HepG2 (cell line): ENCODE results near the gene ANKZF1. TPM values are rescaled to one million over a fixed set of nuclear protein-coding genes. Genes with fewer than 3 reads are reported as not detected.

ENCODE experiments used
- ATAC-seq: fragments of 200-7000 bp; cut with Tn5 transposase; 3 replicates; pipeline ENCODE4 v1.9.1; 2020; ENCODE audit warnings: mild to moderate bottlenecking, moderate library complexity
- BruUV-seq: library from RNA; stranded (reverse); fragments of 400-500 nt; replicated peaks from 2 replicates; lab custom pipeline; 2021; lab: Mats Ljungman, UMichigan
- CTCF ChIA-PET: fragments of 300-600 bp; formaldehyde crosslinking; extraction: SDS; loops from one replicate; lab custom pipeline; 2021; ENCODE audit warnings: low total read pairs, inconsistent platforms, low intra/inter-chr PET ratio; lab: Yijun Ruan, JAX
- POLR2A ChIA-PET: fragments of 350-600 bp; sonication (Branson Sonifier 250); formaldehyde crosslinking; loops from one replicate; lab custom pipeline; 2020; ENCODE audit warnings: antibody characterized with exemption, inconsistent platforms; lab: Yijun Ruan, JAX
- DNase-seq: peaks from one replicate; pipeline ENCODE4 v3.0.0-alpha.2; 2015; ENCODE audit warnings: low spot score
- FAIRE-seq: peaks from 3 replicates; lab custom pipeline; 2011; peaks lifted over from hg19 to GRCh38; lab: Jason Lieb, UNC
- H2AFZ ChIP-seq: one replicate; pipeline ENCODE4 v1.6.1; 2011; ENCODE audit warnings: low read length, inconsistent platforms
- H3K27ac ChIP-seq: fragments of 300-600 bp; 3 replicates; pipeline ENCODE4 v1.8.0; 2011; ENCODE audit warnings: mixed run types, mild to moderate bottlenecking, mixed read lengths, low read length, inconsistent platforms; ENCODE audit not compliant: insufficient read depth; ENCODE audit errors: extremely low read length
- H3K27me3 ChIP-seq, 2 experiments: fragments of 200-600 bp in 1 of 2; 2 replicates in 1 of 2; 3 replicates in 1 of 2; pipeline versions ENCODE4 v1.6.0 to v1.8.0; 2011; ENCODE audit warnings: low read length in 2 of 2, mild to moderate bottlenecking in 2 of 2, moderate library complexity in 2 of 2, inconsistent platforms in 1 of 2; ENCODE audit not compliant: insufficient read depth in 2 of 2, control insufficient read depth in 1 of 2
- H3K36me3 ChIP-seq, 2 experiments: fragments of 200-600 bp in 1 of 2; replicated peaks in 1 of 2; 2 replicates in 1 of 2; 3 replicates in 1 of 2; pipeline versions ENCODE4 v1.5.1 to v1.8.0; 2011; ENCODE audit warnings: low read length in 2 of 2, inconsistent platforms in 1 of 2; ENCODE audit not compliant: insufficient read depth in 2 of 2, control insufficient read depth in 1 of 2
- H3K4me1 ChIP-seq: 2 replicates; pipeline ENCODE4 v1.5.1; 2012; ENCODE audit warnings: low read length, inconsistent platforms; ENCODE audit not compliant: insufficient read depth
- H3K4me2 ChIP-seq: 2 replicates; pipeline ENCODE4 v1.6.0; 2011; ENCODE audit warnings: low read depth, low read length, inconsistent platforms
- H3K4me3 ChIP-seq, 3 experiments: fragments of 200-600 bp in 1 of 3; sonication (generic), shearing (Covaris generic) in 1 of 3; replicated peaks in 1 of 3; 2 replicates each; pipeline ENCODE4 v1.5.1; 2011 to 2016; ENCODE audit warnings: low read length in 3 of 3, inconsistent platforms in 2 of 3, low read depth in 2 of 3, mild to moderate bottlenecking in 2 of 3, control low read depth in 1 of 3, mixed read lengths in 1 of 3; ENCODE audit not compliant: insufficient read depth in 1 of 3
- H3K79me2 ChIP-seq: one replicate; pipeline ENCODE4 v1.6.1; 2011; ENCODE audit warnings: low read length, inconsistent platforms; ENCODE audit not compliant: insufficient read depth
- H3K9ac ChIP-seq: 2 replicates; pipeline ENCODE4 v1.6.0; 2011; ENCODE audit warnings: mild to moderate bottlenecking, low read depth, low read length, inconsistent platforms; ENCODE audit not compliant: insufficient read depth
- H3K9me3 ChIP-seq: 2 replicates; pipeline ENCODE4 v1.5.1; 2012; ENCODE audit warnings: mild to moderate bottlenecking, low read length
- H4K20me1 ChIP-seq: 2 replicates; pipeline ENCODE4 v1.6.0; 2011; ENCODE audit warnings: inconsistent platforms, mild to moderate bottlenecking, low read length, moderate library complexity; ENCODE audit not compliant: insufficient read depth
- KLF6 ChIP-seq: IDR thresholded peaks from 2 replicates; pipeline ENCODE4 v1.8.0; 2016; ENCODE audit warnings: missing biosample characterization, missing genetic modification reagents
- NFIB ChIP-seq: sonication (generic); formaldehyde crosslinking; IDR thresholded peaks from 2 replicates; pipeline ENCODE4 v1.9.0; 2021; ENCODE audit warnings: missing genetic modification reagents, mild to moderate bottlenecking, borderline replicate concordance
- ZNF280B ChIP-seq: sonication (generic); formaldehyde crosslinking; IDR thresholded peaks from 2 replicates; pipeline ENCODE4 v1.5.0; 2020; ENCODE audit warnings: missing genetic modification reagents, mild to moderate bottlenecking, borderline replicate concordance
- WGBS: methylation state at CpG from one replicate; pipeline ENCODE4 v1.1.6; 2017; ENCODE audit warnings: low lambda C conversion rate; 5-methylcytosine and 5-hydroxymethylcytosine counted together
- in situ Hi-C: cut with HindIII; loops from 2 replicates; pipeline ENCODE4 v1.10.0; 2017; ENCODE audit warnings: low pct_unique_long_range_greater_than_20kb; ENCODE audit not compliant: extremely low pct_ligation_motif_present
- intact Hi-C: fragments of 100-400 bp; cut with micrococcal nuclease; formaldehyde crosslinking; loops from one replicate; pipeline ENCODE4 v1.10.0; 2022; ENCODE audit not compliant: unreplicated experiment
- polyA plus RNA-seq, 8 experiments: library from polyadenylated mRNA; depleted of rRNA in 3 of 8; stranded (reverse) in 7 of 8; unstranded in 1 of 8; fragments of >200 nt; fragmentation: Illumina TruSeq in 4 of 8; extraction: Trizol in 4 of 8; gene quantifications; 2 replicates each; pipeline versions ENCODE4 v1.2.1 to v1.2.3, GENCODE V29; 2011 to 2016; ENCODE audit warnings: low read depth in 4 of 8, missing spikeins in 1 of 8, mixed read lengths in 1 of 8; ENCODE audit not compliant: insufficient read depth in 1 of 8
- total RNA-seq, 5 experiments: library from RNA; depleted of rRNA; stranded (reverse); fragments of >200 nt; fragmentation: Illumina TruSeq; extraction: Trizol; gene quantifications; 2 replicates each; pipeline ENCODE4 v1.2.3, GENCODE V29; 2016; ENCODE audit warnings: low read depth in 1 of 5

ANKZF1 gene
- total and polyA plus RNA-seq, 2 of the 13 experiments (the other 11 are each of a cell fraction or from before 2014, with no cell fraction given) = 25.3 to 128 TPM

GRCh38 chr2:219219784-219220532 is 9.6 kb upstream of the ANKZF1 start:
- intact Hi-C loops (loop anchor here (2.0 kb wide), 3 partner anchors 43 to 75 kb away; partner anchors contain the start of genes CNPPD1 and NHEJ1), in situ Hi-C loops (no loop called here)
- Histone ChIP-seq H3K9me3 (no peaks in the 10 kb centered on the region), H2AFZ (no peak overlapping the region), H3K27me3 (no peaks in the 10 kb centered on the region), H3K4me1 (peaks cover 33% of the 10 kb centered on the region), H3K79me2 (peaks cover 11% of the 10 kb centered on the region), H3K27ac (no peak overlapping the region), H3K9ac (no peak overlapping the region), H4K20me1 (no peaks in the 10 kb centered on the region)
- DNase-seq (no peak), ATAC-seq (no peak), FAIRE-seq (no peak)
- CTCF ChIA-PET = no interaction called here
- TF ChIP-seq ZNF280B (CRISPR knock-in tag) (0 out of 2 replicates have a peak, but pooled peaks have one; percentile 15), KLF6 (CRISPR knock-in tag) (no peak), NFIB (CRISPR knock-in tag) (0 out of 2 replicates have a peak, but pooled peaks have one; percentile 49)
- TF ChIP-seq, all 625 proteins: peak for 2
- H3K36me3 ChIP-seq = peaks cover 38 to 63% of the 10 kb centered on the region in 2 experiments
- WGBS = 98% methylated on average over 15 of the region's 18 CpGs
- H3K4me2 ChIP-seq = no peak overlapping the region
- no TSS peak for BruUV-seq
- POLR2A ChIA-PET = interaction anchor here (1.3 to 6.2 kb wide), 6 partner anchors 9 to 59 kb away, joined by 3 to 196 read pairs (median 61); partner anchors contain the start of genes ANKZF1, ATG9A, DNAJB2 and GLB1L
- H3K4me3 ChIP-seq = no peak overlapping the region
